ENCODE measurements around the gene SERINC3.
A peak's percentile ranks its signal among the peaks of the same experiment; 100 is the strongest.

The SERINC3 gene

GRCh38 chr20:44463466-44463865 lies 58.4 kb downstream of the SERINC3 start:
- no peak for DNase-seq

DNA sequence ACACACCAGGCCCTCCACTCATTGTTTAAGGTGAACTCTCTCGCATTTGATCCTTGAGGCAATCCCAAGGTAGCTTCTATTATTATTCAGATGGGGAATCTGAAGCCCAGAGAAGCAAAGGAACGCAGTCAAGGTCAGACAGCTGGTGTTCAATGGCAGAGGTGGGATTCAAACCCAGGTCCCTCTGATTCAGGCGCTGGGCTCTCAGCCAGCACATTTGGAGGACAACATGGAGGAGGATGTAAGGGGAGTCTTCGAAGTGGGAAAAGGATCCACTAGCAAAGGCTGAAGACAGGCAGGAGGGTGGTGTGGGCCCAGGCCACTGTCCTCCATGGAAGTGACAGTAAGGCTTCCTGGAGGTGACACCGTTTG lies 60.1 kb downstream of the SERINC3 start:
- DNase-seq: no peak

GRCh38 chr20:44461142-44461802 lies 60.6 kb downstream of the SERINC3 start:
- DNase-seq: no peak

- DNase-seq: peak; percentile 18
Observed at GRCh38 chr20:44460795-44461141, 61.1 kb downstream of the SERINC3 start.

DNA sequence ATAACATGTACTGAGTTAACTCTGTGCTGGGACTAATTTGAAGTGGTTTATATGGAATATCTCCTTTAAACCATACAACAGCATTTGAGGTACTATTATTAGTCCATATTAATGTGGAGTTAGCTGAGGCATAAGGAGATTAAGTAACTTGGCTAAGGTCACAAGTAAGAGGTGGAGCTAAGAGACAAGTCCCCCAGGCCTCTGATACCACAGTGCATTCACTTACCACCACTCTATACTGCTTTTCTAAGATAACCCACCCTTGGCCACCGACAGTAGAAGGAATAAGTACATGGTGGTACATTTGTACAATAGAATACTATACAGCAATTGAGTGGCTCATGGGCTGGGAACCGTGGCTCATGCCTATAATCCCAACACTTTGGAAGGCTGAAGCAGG lies 62.6 kb downstream of the SERINC3 start:
- no peak for DNase-seq

DNA sequence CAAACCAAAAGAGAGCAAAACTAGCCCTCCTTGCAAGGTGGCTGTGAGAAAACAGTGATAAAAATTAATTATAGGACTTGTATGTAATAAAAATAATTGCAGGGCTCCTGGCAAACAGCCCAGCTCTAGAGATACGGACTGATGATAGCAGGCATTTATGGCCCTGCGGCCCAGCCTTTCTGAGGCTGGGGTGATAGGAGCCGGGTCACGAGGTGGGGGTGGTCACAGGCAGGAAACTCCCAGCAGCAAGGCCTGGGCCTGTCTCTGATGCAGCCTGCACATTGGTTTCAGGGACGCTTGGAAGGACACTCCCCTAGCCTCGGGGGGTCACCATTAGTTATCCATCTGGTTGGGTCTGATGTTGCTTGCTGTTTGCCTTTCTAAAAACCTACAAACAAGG lies 64.9 kb downstream of the SERINC3 start:
- no peak for DNase-seq

- DNase-seq: no peak
Observed at GRCh38 chr20:44456611-44457010, 65.3 kb downstream of the SERINC3 start.

DNA sequence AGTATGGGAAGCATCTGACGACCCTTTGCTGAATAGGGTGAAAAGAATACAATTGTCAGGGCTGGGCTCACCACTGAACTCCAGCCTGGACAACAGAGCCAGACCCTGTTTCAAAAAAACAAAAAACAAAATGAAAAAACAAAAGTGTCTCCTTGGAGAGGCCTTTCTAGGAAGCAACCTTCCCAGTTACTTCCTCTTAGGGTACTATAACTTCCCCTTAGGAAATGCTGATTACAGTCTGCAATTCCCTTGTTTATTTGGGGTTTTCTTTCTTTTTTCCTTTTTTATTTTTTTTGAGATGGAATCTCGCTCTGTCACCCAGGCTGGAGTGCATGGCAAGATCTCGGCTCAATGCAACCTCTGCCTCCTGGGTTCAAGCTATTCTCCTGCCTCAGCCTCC lies 66.7 kb downstream of the SERINC3 start:
- no peak for DNase-seq

DNA sequence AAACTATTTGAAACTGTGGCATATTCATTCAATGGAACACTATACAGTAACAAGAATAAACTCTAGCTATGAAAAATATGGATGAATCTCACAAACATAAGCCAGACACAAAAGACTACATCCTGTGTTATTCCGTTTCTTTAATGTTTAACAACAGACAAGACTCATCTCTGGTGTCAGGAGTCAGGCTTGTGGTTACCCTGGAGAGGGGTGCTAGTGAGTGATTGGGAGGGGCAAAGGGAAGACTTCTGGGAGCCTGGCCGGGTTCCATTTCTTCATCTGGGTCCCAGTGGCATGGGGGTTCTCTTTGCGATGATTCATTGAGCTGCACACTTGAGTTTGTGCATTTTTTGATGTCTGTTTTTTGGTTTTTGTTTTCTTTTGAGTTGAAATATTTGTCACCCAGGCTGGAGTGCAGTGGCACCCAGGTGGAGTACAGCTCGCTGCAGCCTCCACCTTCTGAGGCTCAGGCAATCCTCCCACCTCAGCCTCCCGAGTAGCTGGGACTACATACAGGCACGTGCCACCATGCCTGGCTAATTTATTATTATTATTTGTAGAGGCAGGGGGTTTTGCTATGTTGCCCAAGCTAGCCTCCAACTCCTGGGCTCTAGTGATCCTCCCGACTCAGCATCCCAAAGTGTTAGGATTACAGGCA lies 67.4 kb downstream of the SERINC3 start:
- peak; percentile 4 for DNase-seq

DNA sequence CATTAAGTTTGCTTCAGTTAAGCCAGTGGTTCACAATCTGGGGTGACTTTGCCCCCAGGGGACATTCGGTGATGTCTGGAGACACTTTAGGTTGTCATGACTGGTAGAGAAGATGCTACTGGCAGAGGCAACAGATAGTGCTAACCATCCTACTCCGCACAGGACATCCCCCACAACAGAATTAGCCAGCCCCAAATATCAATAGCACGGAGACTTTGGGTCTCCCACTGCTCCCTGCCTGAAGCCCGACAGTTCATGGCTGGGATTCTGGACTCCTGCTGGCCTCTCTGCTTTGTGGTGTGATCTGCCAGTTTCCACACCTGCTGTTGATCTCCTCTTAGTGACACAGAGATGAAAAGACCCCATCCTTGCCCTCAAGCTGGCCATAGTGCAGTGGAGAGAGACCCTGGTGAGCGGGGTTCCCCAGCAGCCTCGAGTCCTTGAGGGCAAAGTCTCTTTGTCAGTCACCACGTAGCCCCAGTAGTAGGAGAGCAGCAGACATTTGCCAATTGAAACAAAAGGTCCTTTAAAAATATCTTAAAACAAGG lies 70.9 kb downstream of the SERINC3 start:
- no peak for DNase-seq

GRCh38 chr20:44450281-44450889 lies 71.5 kb downstream of the SERINC3 start:
- no peak for DNase-seq

GRCh38 chr20:44449864-44450263 lies 72.0 kb downstream of the SERINC3 start:
- no peak for DNase-seq

DNA sequence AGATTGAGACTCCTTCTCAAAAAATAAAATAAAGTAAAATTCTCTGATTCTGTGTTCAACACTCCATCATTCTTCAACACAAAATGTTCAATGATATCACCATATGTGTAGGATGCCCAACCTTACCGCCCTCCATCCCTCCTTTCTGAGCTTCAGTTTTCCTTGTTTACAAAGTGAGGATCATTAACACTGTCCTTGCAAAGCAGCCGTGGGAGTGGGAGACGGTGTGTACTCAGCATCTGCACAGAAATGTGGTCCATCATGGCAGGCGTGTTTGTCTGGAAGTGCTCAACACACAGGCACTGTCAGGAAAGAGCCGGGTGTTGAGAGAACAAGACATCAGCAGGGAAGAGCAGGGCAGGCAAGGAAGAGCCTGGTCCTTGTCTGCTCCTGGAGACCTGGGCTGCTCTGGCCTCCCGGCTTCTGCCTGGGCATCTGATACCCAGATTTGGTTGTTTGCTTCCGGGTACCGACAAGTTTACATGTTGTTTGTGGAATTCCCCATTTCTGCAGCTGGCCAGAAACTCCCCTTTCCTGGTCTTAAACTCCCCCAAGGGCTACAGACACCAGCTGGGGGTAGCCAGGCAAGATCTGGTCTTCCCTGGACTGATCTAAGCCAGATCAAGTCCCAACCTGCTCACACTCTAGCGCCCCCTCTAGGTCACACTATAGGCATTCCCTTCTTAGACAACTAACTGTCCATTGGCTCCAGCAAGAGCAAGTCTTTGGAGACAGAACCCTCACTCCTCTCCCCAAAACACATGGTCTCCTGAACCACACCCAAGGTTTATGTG lies 72.9 kb downstream of the SERINC3 start:
- no peak for DNase-seq

DNA sequence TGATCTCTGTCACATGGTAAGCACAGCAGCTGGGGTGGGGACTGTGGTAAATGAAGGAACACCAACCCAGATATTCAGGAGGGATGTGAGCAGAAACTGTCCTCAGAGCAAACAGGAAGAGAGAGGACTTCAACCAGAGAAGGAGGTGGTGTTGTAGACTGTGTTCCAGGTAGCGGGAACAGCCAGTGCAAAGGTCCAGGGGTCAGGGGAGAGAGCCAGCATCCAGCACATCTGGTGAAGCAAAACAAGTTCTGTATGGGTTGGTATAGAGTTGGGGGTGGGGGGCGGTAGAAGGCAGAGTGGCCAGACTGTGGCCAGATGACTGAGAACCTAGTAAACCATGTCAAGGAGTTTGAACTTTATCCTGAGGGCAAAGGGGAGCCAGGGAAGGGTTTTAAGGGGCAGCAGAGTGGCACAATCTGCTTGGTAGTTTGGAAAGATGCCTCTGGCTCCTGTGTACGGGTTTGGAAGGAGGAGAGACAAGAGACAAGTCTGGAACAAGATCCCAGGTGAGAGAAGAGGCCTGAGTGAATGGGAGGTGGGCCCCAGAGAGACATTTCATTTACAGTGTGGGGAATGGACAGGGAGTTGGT lies 73.9 kb downstream of the SERINC3 start:
- no peak for DNase-seq

Measured in fibroblast of skin of back (primary cell).